Measurements from ENCODE around the gene TMEM119. TPM values are rescaled to one million over a fixed set of nuclear protein-coding genes. Genes with fewer than 3 reads are reported as not detected.

The TMEM119 gene
- total RNA-seq, 2 experiments from 2014 or later: 0.10 to 0.24 TPM

DNA sequence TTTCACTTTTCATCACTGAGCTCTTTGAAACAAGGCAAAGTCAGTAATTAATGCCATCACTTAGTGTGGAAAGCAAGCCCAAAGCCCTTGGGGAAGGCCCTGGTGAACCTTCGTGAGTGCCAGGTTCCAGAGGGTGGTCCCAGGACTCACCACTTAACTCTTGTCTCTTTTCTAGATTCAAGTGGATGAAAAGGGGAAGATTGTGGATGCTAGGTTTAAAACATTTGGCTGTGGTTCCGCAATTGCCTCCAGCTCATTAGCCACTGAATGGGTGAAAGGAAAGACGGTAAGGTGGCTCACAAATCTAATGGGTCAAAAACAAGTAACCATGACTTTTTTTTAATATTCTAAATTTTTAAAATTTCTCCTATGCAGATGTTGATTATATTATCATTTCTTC is 32.7 kb downstream of the TMEM119 start:
- no peak overlapping the region for H3K4me3 Mint-ChIP-seq
- H3K27me3 Mint-ChIP-seq: no peaks in the 10 kb centered on the region
- intact Hi-C loops (cut with micrococcal nuclease): loop anchor here (10.0 kb wide), 1 partner anchor 270 kb away; no protein-coding TSS in a partner anchor
- H3K9me3 Mint-ChIP-seq: no peaks in the 10 kb centered on the region
- H3K27ac Mint-ChIP-seq: peak overlapping the region; percentile 50
- CTCF ChIA-PET: interaction anchor here (0.8 to 18.8 kb wide), 8 partner anchors 51 to 239 kb away, joined by 3 to 472 read pairs (median 10); no protein-coding TSS in a partner anchor
- POLR2A ChIA-PET: interaction anchor here (7.0 kb wide), 1 partner anchor 52 kb away, joined by 48 read pairs; no protein-coding TSS in a partner anchor
- peaks cover 57% of the 10 kb centered on the region for H3K4me1 Mint-ChIP-seq (ENCODE audit: low read depth)
- peaks cover 46% of the 10 kb centered on the region for H3K36me3 Mint-ChIP-seq
- no peak for DNase-seq

- Mint-ChIP-seq H3K4me1 (ENCODE audit: low read depth) (peaks cover 59% of the 10 kb centered on the region), H3K36me3 (peaks cover 48% of the 10 kb centered on the region), H3K27me3 (no peaks in the 10 kb centered on the region), H3K27ac (peak overlapping the region; percentile 42), H3K4me3 (no peak overlapping the region), H3K9me3 (no peaks in the 10 kb centered on the region)
- intact Hi-C loops (cut with micrococcal nuclease): loop anchor here (10.0 kb wide), 1 partner anchor 270 kb away; no protein-coding TSS in a partner anchor
- POLR2A ChIA-PET: interaction anchor here (7.0 kb wide), 1 partner anchor 53 kb away, joined by 48 read pairs; no protein-coding TSS in a partner anchor
- no peak for DNase-seq
- CTCF ChIA-PET: interaction anchor here (0.8 to 18.8 kb wide), 10 partner anchors 11 to 386 kb away, joined by 3 to 472 read pairs (median 8); no protein-coding TSS in a partner anchor
Observed at GRCh38 chr12:108564724-108565123, 33.2 kb downstream of the TMEM119 start.

- no peaks in the 10 kb centered on the region for H3K9me3 Mint-ChIP-seq
- intact Hi-C loops (cut with micrococcal nuclease): loop anchor here (1.0 to 10.0 kb wide), 9 partner anchors 55 to 535 kb away; partner anchors contain the start of genes SSH1 and USP30
- peaks cover 48% of the 10 kb centered on the region for H3K36me3 Mint-ChIP-seq
- ChIA-PET POLR2A (interaction anchor here (0.6 to 7.0 kb wide), 3 partner anchors 10 to 70 kb away, joined by 3 to 66 read pairs (median 48); partner anchors contain the start of gene SELPLG), CTCF (interaction anchor here (0.6 to 18.8 kb wide), 12 partner anchors 12 to 387 kb away, joined by 3 to 472 read pairs (median 5); no protein-coding TSS in a partner anchor)
- peak overlapping the region; percentile 99 for H3K27ac Mint-ChIP-seq
- H3K4me3 Mint-ChIP-seq: peak overlapping the region; percentile 100
- DNase-seq: no peak
- no peaks in the 10 kb centered on the region for H3K27me3 Mint-ChIP-seq
- peaks cover 58% of the 10 kb centered on the region for H3K4me1 Mint-ChIP-seq (ENCODE audit: low read depth)
Observed at GRCh38 chr12:108563804-108564151, 34.1 kb downstream of the TMEM119 start.

GRCh38 chr12:108563136-108563803 is 34.6 kb downstream of the TMEM119 start:
- POLR2A ChIA-PET: interaction anchor here (0.6 to 7.0 kb wide), 9 partner anchors 10 to 294 kb away, joined by 3 to 66 read pairs (median 5); partner anchors contain the start of genes SELPLG and SSH1
- Mint-ChIP-seq H3K9me3 (no peaks in the 10 kb centered on the region), H3K4me1 (ENCODE audit: low read depth) (peaks cover 57% of the 10 kb centered on the region), H3K36me3 (peaks cover 45% of the 10 kb centered on the region), H3K27ac (peak overlapping the region; percentile 99), H3K4me3 (peak overlapping the region; percentile 100), H3K27me3 (no peaks in the 10 kb centered on the region)
- intact Hi-C loops (cut with micrococcal nuclease): loop anchor here (1.0 to 10.0 kb wide), 9 partner anchors 55 to 536 kb away; partner anchors contain the start of genes SSH1 and USP30
- peak; percentile 92 for DNase-seq
- CTCF ChIA-PET: interaction anchor here (0.8 to 18.8 kb wide), 15 partner anchors 12 to 387 kb away, joined by 3 to 472 read pairs (median 6); partner anchors contain the start of gene SELPLG

DNA sequence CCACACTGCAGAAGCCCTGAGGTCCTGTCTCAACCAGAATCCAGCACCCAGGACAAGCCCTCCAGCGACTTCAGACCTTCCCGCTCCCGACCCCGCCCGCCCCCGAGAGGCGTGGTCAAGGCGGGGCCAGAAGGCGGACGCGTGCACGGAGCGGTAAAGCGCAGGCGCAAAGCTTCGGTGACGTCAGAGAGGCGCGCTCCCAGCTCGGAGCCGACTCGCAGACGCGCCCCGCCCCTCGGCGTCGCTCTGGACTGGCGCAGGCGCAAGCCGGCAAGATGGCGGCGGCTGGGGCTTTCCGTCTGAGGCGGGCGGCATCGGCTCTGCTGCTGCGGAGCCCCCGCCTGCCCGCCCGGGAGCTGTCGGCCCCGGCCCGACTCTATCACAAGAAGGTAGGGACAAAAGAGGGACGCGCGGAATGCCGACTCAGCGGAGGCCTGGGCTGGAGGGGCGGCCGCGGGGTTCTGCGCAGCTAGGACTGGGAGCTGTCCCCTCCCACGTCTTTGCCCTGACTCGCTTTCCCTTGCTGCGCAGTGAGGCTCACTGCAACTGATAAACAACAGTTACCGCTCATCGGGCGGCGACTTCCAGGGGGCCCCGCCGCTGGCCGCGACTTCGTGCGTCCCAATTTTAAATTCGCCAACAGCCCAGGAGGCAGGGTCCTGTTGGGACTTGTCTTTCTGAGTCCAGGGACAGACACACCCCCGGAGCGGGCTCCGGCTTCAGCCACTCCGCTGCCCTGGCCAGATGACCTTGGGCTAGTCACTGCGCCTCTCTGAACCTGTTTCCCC is 35.3 kb downstream of the TMEM119 start, which contains the start of gene ISCU:
ISCU (plus strand) TSS at position 249 of the 788 bp plus-strand sequence; CDS start at position 276, 27 bp downstream.
- intact Hi-C loops (cut with micrococcal nuclease): loop anchor here (1.0 to 10.0 kb wide), 11 partner anchors 56 to 536 kb away; partner anchors contain the start of genes SELPLG, SSH1 and USP30
- Mint-ChIP-seq H3K9me3 (no peaks in the 10 kb centered on the region), H3K27ac (peak within 1 kb of the TSS; percentile 99), H3K27me3 (no peaks in the 10 kb centered on the region), H3K4me3 (peak within 1 kb of the TSS; percentile 100), H3K4me1 (ENCODE audit: low read depth) (peaks cover 57% of the 10 kb centered on the region), H3K36me3 (peaks cover 41% of the 10 kb centered on the region)
- ChIA-PET POLR2A (interaction anchor here (0.8 to 7.0 kb wide), 10 partner anchors 11 to 295 kb away, joined by 3 to 66 read pairs (median 4); partner anchors contain the start of genes SELPLG and SSH1), CTCF (interaction anchor here (0.7 to 18.8 kb wide), 15 partner anchors 10 to 388 kb away, joined by 3 to 472 read pairs (median 4); partner anchors contain the start of gene SELPLG)
- peak; percentile 99 for DNase-seq

GRCh38 chr12:108561852-108562347 is 36.0 kb downstream of the TMEM119 start:
- no peak for DNase-seq
- ChIA-PET CTCF (interaction anchor here (0.6 to 18.8 kb wide), 16 partner anchors 11 to 531 kb away, joined by 3 to 472 read pairs (median 4); partner anchors contain the start of genes ALKBH2 and SELPLG), POLR2A (interaction anchor here (0.8 to 7.0 kb wide), 11 partner anchors 11 to 296 kb away, joined by 3 to 66 read pairs (median 5); partner anchors contain the start of genes SELPLG and SSH1)
- Mint-ChIP-seq H3K4me3 (peak overlapping the region; percentile 100), H3K36me3 (peaks cover 38% of the 10 kb centered on the region), H3K4me1 (ENCODE audit: low read depth) (peaks cover 57% of the 10 kb centered on the region), H3K27me3 (no peaks in the 10 kb centered on the region), H3K9me3 (no peaks in the 10 kb centered on the region), H3K27ac (peak overlapping the region; percentile 99)
- intact Hi-C loops (cut with micrococcal nuclease): loop anchor here (1.0 to 10.0 kb wide), 10 partner anchors 47 to 537 kb away; partner anchors contain the start of genes FICD, SELPLG, SSH1 and USP30

- Mint-ChIP-seq H3K27ac (peak within 1 kb of the TSS; percentile 99), H3K27me3 (no peaks in the 10 kb centered on the region), H3K9me3 (no peaks in the 10 kb centered on the region), H3K4me1 (ENCODE audit: low read depth) (peaks cover 60% of the 10 kb centered on the region), H3K4me3 (peak within 1 kb of the TSS; percentile 100), H3K36me3 (peaks cover 35% of the 10 kb centered on the region)
- CTCF ChIA-PET: interaction anchor here (0.6 to 18.8 kb wide), 8 partner anchors 11 to 532 kb away, joined by 3 to 472 read pairs (median 3); partner anchors contain the start of genes ALKBH2 and SELPLG
- POLR2A ChIA-PET: interaction anchor here (0.6 to 7.0 kb wide), 8 partner anchors 56 to 1165 kb away, joined by 4 to 66 read pairs (median 5); partner anchors contain the start of genes SELPLG, SSH1 and USP30
- peak; percentile 88 for DNase-seq
- intact Hi-C loops (cut with micrococcal nuclease): loop anchor here (1.0 to 10.0 kb wide), 3 partner anchors 46 to 274 kb away; partner anchors contain the start of gene FICD
Observed at GRCh38 chr12:108560752-108561719, 36.8 kb downstream of the TMEM119 start, which contains the start of gene SART3. TSS of gene SART3 (minus strand) at chr12:108561173. CDS start at chr12:108561154, 19 bp downstream.

DNA sequence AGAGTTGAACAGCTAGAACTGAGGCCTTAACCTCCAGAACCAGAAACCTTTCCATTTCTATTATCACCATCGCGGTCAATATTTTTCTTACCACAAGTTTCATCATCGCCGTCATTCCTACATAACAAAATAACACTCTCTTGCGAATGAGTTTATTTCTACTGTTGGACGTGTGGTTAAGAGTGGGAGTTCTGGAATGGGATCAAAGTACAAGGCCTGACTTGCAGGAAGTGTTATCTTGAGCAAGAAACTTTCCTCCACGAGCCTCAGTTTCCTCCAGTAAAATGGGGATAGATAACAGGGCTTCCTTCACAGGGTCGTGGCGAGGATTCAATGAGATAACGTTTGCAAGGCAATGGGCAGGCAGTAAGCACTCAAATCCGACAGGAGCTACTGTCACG is 37.6 kb downstream of the TMEM119 start:
- POLR2A ChIA-PET: interaction anchor here (0.6 to 7.0 kb wide), 8 partner anchors 48 to 1165 kb away, joined by 3 to 66 read pairs (median 5); partner anchors contain the start of genes SELPLG, SSH1 and USP30
- Mint-ChIP-seq H3K4me3 (peak overlapping the region; percentile 100), H3K4me1 (ENCODE audit: low read depth) (peaks cover 61% of the 10 kb centered on the region), H3K27me3 (no peaks in the 10 kb centered on the region), H3K9me3 (no peaks in the 10 kb centered on the region), H3K27ac (peak overlapping the region; percentile 99), H3K36me3 (peaks cover 29% of the 10 kb centered on the region)
- no peak for DNase-seq
- CTCF ChIA-PET: interaction anchor here (1.0 to 18.8 kb wide), 5 partner anchors 11 to 243 kb away, joined by 3 to 472 read pairs (median 3); partner anchors contain the start of gene SELPLG
- intact Hi-C loops (cut with micrococcal nuclease): loop anchor here (10.0 kb wide), 1 partner anchor 274 kb away; no protein-coding TSS in a partner anchor

GRCh38 chr12:108559748-108560147 is 38.1 kb downstream of the TMEM119 start:
- intact Hi-C loops (cut with micrococcal nuclease): loop anchor here (10.0 kb wide), 1 partner anchor 275 kb away; no protein-coding TSS in a partner anchor
- Mint-ChIP-seq H3K4me3 (peak overlapping the region; percentile 100), H3K4me1 (ENCODE audit: low read depth) (peaks cover 63% of the 10 kb centered on the region), H3K27me3 (no peaks in the 10 kb centered on the region), H3K36me3 (peaks cover 26% of the 10 kb centered on the region), H3K9me3 (no peaks in the 10 kb centered on the region), H3K27ac (peak overlapping the region; percentile 99)
- CTCF ChIA-PET: interaction anchor here (1.0 to 18.8 kb wide), 3 partner anchors 10 to 244 kb away, joined by 3 to 472 read pairs (median 6); no protein-coding TSS in a partner anchor
- POLR2A ChIA-PET: interaction anchor here (1.2 to 7.0 kb wide), 6 partner anchors 47 to 493 kb away, joined by 3 to 66 read pairs (median 13); partner anchors contain the start of genes SELPLG and USP30
- peak; percentile 19 for DNase-seq

Measured in activated CD4-positive, alpha-beta memory T cell treated with anti-CD3 and anti-CD28 coated beads for 36 hours (primary cell).